Activated CD4-positive, CD25-positive, alpha-beta regulatory T cell treated with anti-CD3 and anti-CD28 coated beads, Interleukin-2, amount 50 U/mL, for 16 hours (primary cell): ENCODE measurements around the gene SIDT2.
"Not testable (repeated sequence)": the region's sequence is repeated elsewhere in the genome, so short reads cannot be mapped to it uniquely, and the experiment has no call there.

Experiments
- DNase-seq: peaks from one replicate; pipeline ENCODE4 v3.0.0-alpha.2; 2020; ENCODE audit warnings: low read depth, low spot score

The SIDT2 gene

GRCh38 chr11:117203069-117203407 lies 24.5 kb downstream of the SIDT2 start:
- DNase-seq: no peak

DNA sequence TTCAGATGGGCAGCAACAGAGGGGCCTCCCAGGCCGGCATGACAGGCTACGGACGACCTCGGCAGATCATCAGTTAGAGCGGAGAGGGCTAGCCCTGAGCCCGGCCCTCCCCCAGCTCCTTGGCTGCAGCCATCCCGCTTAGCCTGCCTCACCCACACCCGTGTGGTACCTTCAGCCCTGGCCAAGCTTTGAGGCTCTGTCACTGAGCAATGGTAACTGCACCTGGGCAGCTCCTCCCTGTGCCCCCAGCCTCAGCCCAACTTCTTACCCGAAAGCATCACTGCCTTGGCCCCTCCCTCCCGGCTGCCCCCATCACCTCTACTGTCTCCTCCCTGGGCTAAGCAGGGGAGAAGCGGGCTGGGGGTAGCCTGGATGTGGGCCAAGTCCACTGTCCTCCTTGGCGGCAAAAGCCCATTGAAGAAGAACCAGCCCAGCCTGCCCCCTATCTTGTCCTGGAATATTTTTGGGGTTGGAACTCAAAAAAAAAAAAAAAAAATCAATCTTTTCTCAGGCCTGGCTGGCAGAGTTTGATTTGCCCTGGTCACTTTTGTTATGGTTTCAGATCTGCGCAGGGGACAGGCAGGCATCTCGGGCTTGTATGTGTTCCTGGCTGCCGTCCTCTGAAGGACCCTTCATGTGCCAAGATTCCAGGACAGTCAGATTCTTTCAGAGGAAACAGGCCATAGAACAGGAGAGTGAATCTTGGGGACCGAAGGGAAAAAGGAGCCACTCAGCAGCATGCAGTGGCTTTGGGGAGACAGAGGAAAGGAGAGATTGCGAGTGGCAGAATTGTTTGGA lies 25.9 kb downstream of the SIDT2 start:
- no peak for DNase-seq

DNA sequence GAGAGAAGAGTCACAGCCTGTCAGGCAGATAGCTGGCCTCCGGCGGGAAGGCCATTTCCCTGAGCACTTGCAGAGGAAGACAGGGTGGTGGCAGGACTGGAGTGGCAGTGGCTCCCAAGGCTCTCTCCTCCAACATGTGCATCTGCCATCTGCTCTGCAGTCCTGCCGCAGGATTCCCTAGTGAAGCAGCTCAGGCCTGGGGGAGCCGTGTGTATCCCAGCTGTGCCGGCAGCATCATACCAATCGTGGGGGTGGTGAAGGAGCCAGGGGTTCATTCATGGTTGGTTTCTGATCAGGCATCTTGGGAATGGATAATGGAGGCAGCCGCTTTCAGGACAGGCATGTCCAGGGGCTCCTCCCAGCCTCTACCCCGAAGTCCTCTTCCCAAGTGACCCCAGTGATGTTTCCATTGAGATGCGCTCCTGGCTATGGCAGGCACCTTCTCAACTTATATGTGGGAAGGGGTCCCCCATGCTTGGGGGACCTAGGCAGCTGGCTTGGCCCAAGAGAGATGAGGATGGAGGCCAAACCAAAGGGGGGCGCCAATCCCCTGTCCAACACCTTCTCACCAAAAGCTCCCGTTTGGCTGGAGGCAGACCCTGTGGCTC lies 26.8 kb downstream of the SIDT2 start:
- DNase-seq: no peak

DNA sequence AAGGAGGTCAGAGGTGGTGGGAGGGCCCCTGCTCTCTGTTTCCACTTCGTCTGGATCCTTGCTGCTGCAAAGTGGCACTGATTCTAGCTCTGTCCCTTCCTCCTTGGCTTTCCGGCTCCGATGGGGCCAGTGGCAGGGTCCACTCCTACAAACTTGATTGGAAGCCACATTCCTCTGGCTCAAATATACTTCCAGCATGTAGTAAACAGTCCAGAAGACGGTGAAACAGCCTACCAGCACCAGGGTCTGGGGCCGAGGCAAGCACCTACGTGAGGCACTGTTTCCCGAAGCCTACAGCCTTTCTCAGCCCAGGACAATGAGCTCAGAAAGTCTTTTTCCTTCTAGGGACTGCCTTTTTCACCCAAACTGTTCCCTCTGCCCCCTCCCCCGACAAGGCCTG lies 27.6 kb downstream of the SIDT2 start:
- DNase-seq: not testable (repeated sequence)

DNA sequence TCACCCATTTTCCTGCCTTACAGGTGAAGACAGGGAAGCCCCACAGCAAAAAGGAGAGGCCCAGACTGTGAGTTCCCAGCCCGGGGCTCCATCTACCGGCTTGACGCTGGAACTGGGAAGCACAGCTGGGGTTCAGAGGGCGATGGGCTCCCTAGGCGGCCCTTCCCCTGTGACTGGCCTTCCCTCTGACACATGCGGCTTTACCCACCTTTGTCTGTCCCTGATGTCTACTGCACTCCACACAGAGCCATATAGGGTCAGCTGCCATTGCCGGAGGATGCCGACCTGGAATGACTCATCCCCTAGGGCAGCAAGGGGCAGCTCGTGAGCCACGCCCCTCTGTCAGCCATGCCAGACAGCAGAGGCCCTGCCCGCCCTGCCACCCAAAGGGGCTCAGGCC lies 28.3 kb downstream of the SIDT2 start:
- DNase-seq: not testable (repeated sequence)

DNA sequence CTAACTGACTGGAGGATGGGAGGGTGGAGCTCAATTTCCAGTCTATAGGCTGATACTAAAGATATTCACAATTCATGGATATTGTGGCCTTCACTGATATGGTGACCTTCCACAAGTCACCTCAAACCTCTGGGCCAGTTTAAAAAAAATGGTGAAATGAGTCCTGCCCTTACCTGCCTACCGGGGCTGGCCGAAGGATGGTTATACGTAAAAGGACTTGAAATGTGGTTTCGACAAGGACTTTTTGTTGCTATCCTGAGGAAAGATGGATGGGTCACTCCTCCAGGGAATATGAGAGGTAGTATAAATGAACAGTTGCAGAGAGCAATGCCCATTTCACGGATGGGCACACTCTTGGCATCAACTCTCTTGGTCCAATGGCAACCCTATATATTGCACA lies 28.9 kb downstream of the SIDT2 start:
- DNase-seq: not testable (repeated sequence)

GRCh38 chr11:117208710-117209109 lies 30.2 kb downstream of the SIDT2 start:
- not testable (repeated sequence) for DNase-seq

DNA sequence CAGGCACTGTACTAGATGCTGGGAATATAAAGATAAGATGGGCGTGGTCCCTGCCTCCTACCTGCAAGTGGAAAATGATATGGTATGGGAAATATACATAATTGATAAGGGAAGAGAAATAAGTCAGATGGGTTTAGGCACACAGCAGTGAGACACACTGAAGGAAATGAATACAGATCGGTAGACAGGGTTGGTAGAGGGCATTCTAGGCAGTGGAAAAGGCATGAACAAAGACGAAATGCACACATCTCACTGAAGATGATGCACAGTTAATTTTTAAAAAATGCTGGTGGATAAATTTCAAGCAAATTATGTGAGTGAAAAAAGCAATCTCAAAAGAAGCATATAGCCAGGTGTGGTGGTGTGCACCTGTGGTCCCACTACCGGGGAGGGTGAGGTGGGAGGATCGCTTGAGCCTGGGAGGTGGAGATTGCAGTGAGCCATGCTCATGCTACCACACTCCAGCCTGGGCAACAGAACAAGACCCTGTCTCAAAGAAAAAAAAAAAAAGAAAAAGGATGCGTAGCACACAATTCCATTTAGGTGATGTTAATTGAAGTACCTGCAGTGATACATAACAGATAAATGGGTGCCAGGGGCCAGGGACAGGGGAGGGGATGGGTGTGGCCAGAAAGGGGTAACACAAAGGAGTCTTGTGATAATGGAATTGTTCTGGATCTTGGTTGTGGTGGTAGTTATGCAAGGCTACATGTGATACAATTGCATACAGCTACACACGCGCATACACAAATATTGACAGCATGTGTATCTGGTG lies 31.0 kb downstream of the SIDT2 start:
- DNase-seq: not testable (repeated sequence)

DNA sequence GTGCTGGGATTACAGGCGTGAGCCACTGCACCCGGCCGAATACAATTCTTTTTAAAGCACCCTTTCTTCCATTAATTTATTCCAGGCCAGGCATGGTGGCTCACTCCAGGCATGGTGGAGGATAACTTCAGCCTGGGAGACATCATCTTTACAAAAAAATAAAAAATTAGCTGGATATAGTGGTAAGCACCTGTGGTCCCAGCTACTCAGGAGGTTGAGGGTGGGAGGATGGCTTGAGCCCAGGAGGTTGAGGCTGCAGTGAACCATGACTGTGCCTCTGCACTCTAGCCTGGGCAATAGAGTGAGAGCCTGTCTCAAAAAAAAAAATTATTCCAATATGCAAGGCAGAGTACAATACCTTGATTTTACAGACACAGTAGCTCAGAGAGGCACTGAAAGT lies 32.1 kb downstream of the SIDT2 start:
- no peak for DNase-seq

DNA sequence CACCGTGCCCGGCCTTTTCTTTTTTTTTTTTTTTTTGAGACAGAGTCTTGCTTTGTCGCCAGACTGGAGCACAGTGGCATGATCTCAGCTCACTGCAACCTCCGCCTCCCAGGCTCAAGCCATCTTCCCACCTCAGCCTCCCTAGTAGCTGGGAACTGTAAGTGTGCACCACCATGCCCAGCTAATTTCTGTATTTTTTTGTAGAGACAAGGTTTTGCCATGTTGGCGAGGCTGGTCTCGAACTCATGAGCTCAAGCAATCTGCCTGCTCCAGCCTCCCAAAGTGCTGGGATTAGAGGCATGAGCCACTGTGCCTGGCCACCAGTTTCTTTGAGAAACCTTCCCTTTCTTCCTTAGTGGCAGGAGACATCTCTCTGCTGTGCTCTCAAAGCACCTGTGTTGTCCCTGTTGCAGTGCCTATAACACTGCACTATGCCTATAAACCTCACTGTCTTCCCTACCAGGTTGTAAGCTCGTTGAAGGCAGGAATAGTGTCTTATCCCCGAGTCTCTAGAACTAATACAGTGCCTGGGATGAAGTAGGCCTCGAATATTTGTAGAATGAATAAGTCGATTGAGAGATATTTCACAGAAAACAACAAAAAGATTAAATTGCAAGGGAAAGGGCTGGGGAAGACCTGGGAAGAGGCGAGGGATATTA lies 34.3 kb downstream of the SIDT2 start:
- DNase-seq: no peak

GRCh38 chr11:117214404-117215110 lies 36.0 kb downstream of the SIDT2 start:
- no peak for DNase-seq

DNA sequence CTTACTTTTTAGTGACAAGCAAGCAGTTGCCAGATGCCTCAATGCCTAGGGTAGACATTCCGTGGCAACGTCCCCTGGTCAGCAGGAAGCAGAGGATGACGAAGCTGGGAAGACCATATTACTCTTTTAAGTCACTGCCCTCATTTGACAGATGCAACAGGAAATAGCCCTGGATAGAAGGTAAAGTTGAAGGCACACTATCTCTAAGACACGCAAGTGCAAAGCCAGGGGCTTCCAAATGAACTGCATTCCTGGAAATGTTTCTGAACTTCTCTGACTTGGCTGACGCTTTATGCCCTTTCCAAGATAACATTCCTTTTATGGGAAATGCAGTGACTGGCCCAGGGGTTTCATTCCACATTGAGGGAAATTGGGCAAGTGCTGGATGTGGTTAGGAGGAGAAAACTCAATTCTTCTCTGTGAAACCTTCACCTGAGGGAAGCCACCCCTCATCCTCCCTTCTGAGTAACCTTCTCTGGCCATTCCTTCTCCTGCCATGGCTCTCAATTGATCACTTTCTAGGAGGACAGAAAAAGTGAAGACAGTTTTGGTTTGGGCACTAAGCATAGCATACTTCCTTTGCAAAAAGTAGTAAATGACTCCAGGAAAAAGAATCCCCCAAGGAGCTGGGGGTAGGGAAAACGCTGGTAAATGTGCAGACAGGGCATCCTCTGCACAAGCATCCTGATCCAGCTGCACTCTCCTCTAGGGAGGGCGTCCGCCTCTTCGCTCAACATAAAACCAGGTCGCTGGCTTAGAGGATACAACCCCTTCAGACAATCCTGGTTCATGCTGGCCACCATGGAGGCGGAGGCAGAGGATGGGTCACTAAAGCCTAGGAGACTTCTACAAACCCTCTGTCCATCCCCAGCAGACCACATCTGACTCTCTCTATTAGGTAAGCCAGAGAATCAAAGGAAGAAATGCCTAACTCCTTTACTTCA lies 38.9 kb downstream of the SIDT2 start:
- no peak for DNase-seq

GRCh38 chr11:117218133-117218915 lies 39.8 kb downstream of the SIDT2 start:
- DNase-seq: no peak

- no peak for DNase-seq
Measured at GRCh38 chr11:117219001-117219400, 40.5 kb downstream of the SIDT2 start.

GRCh38 chr11:117219455-117219854 lies 40.9 kb downstream of the SIDT2 start:
- DNase-seq: no peak

DNA sequence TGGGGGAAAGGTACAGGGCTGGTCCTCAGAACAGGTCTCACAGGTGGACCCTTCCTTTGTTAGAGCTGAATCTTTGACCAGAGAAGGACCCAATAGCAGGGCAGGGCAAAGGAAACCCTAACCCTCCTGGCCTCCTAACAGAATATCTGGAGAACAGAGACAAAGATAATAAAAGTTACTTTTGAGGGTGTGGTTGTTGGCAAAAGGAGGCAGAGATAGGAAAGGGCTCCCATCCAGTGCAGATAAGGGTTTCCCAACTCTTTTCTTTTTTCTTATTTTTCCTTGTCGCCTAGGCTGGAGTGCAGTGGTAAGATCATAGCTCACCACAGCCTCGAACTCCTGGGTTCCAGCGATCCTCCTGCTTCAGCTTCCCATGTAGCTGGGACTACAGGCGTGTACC lies 41.5 kb downstream of the SIDT2 start:
- DNase-seq: no peak

- no peak for DNase-seq
Measured at GRCh38 chr11:117220568-117220967, 42.0 kb downstream of the SIDT2 start.

GRCh38 chr11:117220999-117221774 lies 42.6 kb downstream of the SIDT2 start:
- no peak for DNase-seq
